ENCODE data around the gene TP53AIP1. TPM values are rescaled to one million over a fixed set of nuclear protein-coding genes. Genes with fewer than 3 reads are reported as not detected.

The TP53AIP1 gene
- polyA plus RNA-seq, 3 donors: 0.03 TPM; not detected in 2

DNA sequence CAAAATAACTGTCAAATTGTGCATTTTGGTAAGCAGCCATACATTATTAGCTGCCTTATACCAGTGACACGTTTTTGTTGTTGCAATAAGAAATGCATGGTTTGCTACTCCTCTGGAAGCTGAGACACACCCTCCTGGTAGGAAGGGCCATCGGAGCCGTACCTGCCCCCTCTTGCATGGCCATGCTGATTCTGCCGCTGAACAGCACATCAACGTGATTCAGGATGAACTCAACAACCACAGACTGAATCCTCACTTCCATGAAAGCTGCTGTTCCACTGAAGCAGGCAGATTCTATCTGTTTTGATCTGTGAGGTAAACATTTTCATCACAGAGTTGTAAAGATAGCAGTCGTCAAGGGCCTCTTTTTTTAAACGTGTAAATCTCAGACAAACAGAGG, 38.6 kb upstream of the TP53AIP1 start:
- WGBS (ENCODE audit: insufficient coverage): 98% methylated on average over 6 of the region's 7 CpGs
- TF ChIP-seq, protein P1, sequence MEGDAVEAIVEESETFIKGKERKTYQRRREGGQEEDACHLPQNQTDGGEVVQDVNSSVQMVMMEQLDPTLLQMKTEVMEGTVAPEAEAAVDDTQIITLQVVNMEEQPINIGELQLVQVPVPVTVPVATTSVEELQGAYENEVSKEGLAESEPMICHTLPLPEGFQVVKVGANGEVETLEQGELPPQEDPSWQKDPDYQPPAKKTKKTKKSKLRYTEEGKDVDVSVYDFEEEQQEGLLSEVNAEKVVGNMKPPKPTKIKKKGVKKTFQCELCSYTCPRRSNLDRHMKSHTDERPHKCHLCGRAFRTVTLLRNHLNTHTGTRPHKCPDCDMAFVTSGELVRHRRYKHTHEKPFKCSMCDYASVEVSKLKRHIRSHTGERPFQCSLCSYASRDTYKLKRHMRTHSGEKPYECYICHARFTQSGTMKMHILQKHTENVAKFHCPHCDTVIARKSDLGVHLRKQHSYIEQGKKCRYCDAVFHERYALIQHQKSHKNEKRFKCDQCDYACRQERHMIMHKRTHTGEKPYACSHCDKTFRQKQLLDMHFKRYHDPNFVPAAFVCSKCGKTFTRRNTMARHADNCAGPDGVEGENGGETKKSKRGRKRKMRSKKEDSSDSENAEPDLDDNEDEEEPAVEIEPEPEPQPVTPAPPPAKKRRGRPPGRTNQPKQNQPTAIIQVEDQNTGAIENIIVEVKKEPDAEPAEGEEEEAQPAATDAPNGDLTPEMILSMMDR (IDR thresholded peaks at IDR 0.05): no peak
- intact Hi-C loops (cut with micrococcal nuclease): no loop called here
- Histone ChIP-seq H3K27ac (ENCODE audit: low read depth in 1 of 2, low read length in 2 of 2) (no peak overlapping the region), H4K20me1 (ENCODE audit: insufficient read depth, low read length) (no peaks in the 10 kb centered on the region), H3K9me3 (replicated peaks in 1 of 2; ENCODE audit: control insufficient read depth in 1 of 2, insufficient read depth in 1 of 2, low read length in 2 of 2) (no peaks in the 10 kb centered on the region), H3K79me2 (ENCODE audit: insufficient read depth, low read length) (no peaks in the 10 kb centered on the region), H3K36me3 (replicated peaks in 1 of 2; ENCODE audit: control insufficient read depth in 1 of 2, insufficient read depth in 2 of 2, low read length in 2 of 2) (peaks cover 5 to 22% of the 10 kb centered on the region in 2 donors), H3K4me3 (replicated peaks in 1 of 3; ENCODE audit: low read depth in 2 of 3, low read length in 3 of 3) (no peak overlapping the region), H3K27me3 (ENCODE audit: control insufficient read depth in 2 of 2, insufficient read depth in 2 of 2, low read length in 2 of 2) (no peaks in the 10 kb centered on the region), H3K9ac (ENCODE audit: insufficient read depth, low read length, poor library complexity, severe bottlenecking) (no peak overlapping the region), H3K4me2 (replicated peaks; ENCODE audit: extremely low read depth, low read length, poor library complexity, severe bottlenecking) (no peak overlapping the region), H3K4me1 (ENCODE audit: control insufficient read depth in 1 of 2, insufficient read depth in 2 of 2, low read length in 2 of 2) (no peaks in the 10 kb centered on the region), H2AFZ (ENCODE audit: insufficient read depth, low read depth, low read length, poor library complexity, severe bottlenecking) (no peak overlapping the region)
- no peaks in the 10 kb centered on the region for H3K9me3 Mint-ChIP-seq
- H3K4me3 Mint-ChIP-seq: no peak overlapping the region
- DNase-seq: no peak
- no peaks in the 10 kb centered on the region for H3K4me1 Mint-ChIP-seq
- H3K27ac Mint-ChIP-seq: no peak overlapping the region
- H3K27me3 Mint-ChIP-seq (ENCODE audit: low read depth in 3 of 3): no peaks in the 10 kb centered on the region
- H3K36me3 Mint-ChIP-seq: peaks cover 26 to 45% of the 10 kb centered on the region in 2 donors

GRCh38 chr11:128970598-128971190, 28.0 kb upstream of the TP53AIP1 start:
- H3K9me3 Mint-ChIP-seq: no peaks in the 10 kb centered on the region
- no peaks in the 10 kb centered on the region for H3K27me3 ChIP-seq (ENCODE audit: control insufficient read depth in 2 of 2, insufficient read depth in 2 of 2, low read length in 2 of 2)
- no peak for DNase-seq
- H4K20me1 ChIP-seq (ENCODE audit: insufficient read depth, low read length): no peaks in the 10 kb centered on the region
- no peak overlapping the region for H3K27ac ChIP-seq (ENCODE audit: low read depth in 1 of 2, low read length in 2 of 2)
- no peaks in the 10 kb centered on the region for H3K79me2 ChIP-seq (ENCODE audit: insufficient read depth, low read length)
- H3K27ac Mint-ChIP-seq: peak overlapping the region in 1 of 7 donors; percentile 55
- H3K4me1 Mint-ChIP-seq: peaks cover under 1% of the 10 kb centered on the region
- H3K9ac ChIP-seq (ENCODE audit: insufficient read depth, low read length, poor library complexity, severe bottlenecking): no peak overlapping the region
- H2AFZ ChIP-seq (ENCODE audit: insufficient read depth, low read depth, low read length, poor library complexity, severe bottlenecking): no peak overlapping the region
- peaks cover 24 to 61% of the 10 kb centered on the region in 2 donors for H3K36me3 ChIP-seq (replicated peaks in 1 of 2; ENCODE audit: control insufficient read depth in 1 of 2, insufficient read depth in 2 of 2, low read length in 2 of 2)
- H3K4me3 Mint-ChIP-seq: no peak overlapping the region
- peaks cover 41 to 59% of the 10 kb centered on the region in 2 donors for H3K36me3 Mint-ChIP-seq
- H3K4me2 ChIP-seq (replicated peaks; ENCODE audit: extremely low read depth, low read length, poor library complexity, severe bottlenecking): no peak overlapping the region
- H3K27me3 Mint-ChIP-seq (ENCODE audit: low read depth in 3 of 3): no peaks in the 10 kb centered on the region
- H3K4me3 ChIP-seq (replicated peaks in 1 of 3; ENCODE audit: low read depth in 2 of 3, low read length in 3 of 3): no peak overlapping the region
- H3K4me1 ChIP-seq (ENCODE audit: control insufficient read depth in 1 of 2, insufficient read depth in 2 of 2, low read length in 2 of 2): no peaks in the 10 kb centered on the region
- TF ChIP-seq, protein P1 (IDR thresholded peaks at IDR 0.05): no peak
- over 99% methylated on average over 10 of the region's 13 CpGs for WGBS (ENCODE audit: insufficient coverage)
- H3K9me3 ChIP-seq (replicated peaks in 1 of 2; ENCODE audit: control insufficient read depth in 1 of 2, insufficient read depth in 1 of 2, low read length in 2 of 2): no peaks in the 10 kb centered on the region
- intact Hi-C loops (cut with micrococcal nuclease): no loop called here

Measured in CD14-positive monocyte (primary cell).